A673 (cell line): ENCODE results near the gene MB21D2. TPM values are rescaled to one million over a fixed set of nuclear protein-coding genes. Genes with fewer than 3 reads are reported as not detected.
A peak's percentile ranks its signal among the peaks of the same experiment; 100 is the strongest.

ENCODE experiments used
- BruUV-seq: library from RNA; stranded (reverse); fragments of 400-500 nt; replicated peaks from 2 replicates; lab custom pipeline; 2021; lab: Mats Ljungman, UMichigan
- CTCF ChIA-PET: fragments of 300-600 bp; sonication (Branson Sonifier 250); formaldehyde crosslinking; loops from one replicate; lab custom pipeline; 2022; ENCODE audit warnings: antibody characterized with exemption; lab: Charles Lee
- POLR2A ChIA-PET: fragments of 300-600 bp; sonication (Branson Sonifier 250); formaldehyde crosslinking; loops from one replicate; lab custom pipeline; 2022; ENCODE audit warnings: antibody characterized with exemption; ENCODE audit not compliant: low non-redundant PET; lab: Charles Lee
- DNase-seq: peaks from one replicate; pipeline ENCODE4 v3.0.0-alpha.2; 2015; ENCODE audit warnings: low spot score
- H3K27ac ChIP-seq: fragments of 200-600 bp; sonication (generic); 2 replicates; pipeline ENCODE4 v1.5.1; 2016; ENCODE audit warnings: mixed run types, low read depth, mild to moderate bottlenecking, mixed read lengths, antibody characterized with exemption, low read length; ENCODE audit not compliant: poor library complexity, severe bottlenecking
- H3K27me3 ChIP-seq: fragments of 200-600 bp; sonication (generic); replicated peaks from 2 replicates; pipeline ENCODE4 v1.6.1; 2017; ENCODE audit warnings: mixed run types, low read depth, mild to moderate bottlenecking, mixed read lengths, antibody characterized with exemption, low read length; ENCODE audit not compliant: insufficient read depth, poor library complexity
- H3K36me3 ChIP-seq: fragments of 200-600 bp; sonication (generic); 2 replicates; pipeline ENCODE4 v1.6.1; 2016; ENCODE audit warnings: mixed run types, mild to moderate bottlenecking, mixed read lengths, antibody characterized with exemption, low read length; ENCODE audit not compliant: insufficient read depth, poor library complexity, severe bottlenecking
- H3K4me1 ChIP-seq: fragments of 200-600 bp; sonication (generic); 2 replicates; pipeline ENCODE4 v1.6.1; 2017; ENCODE audit warnings: mixed run types, mild to moderate bottlenecking, mixed read lengths, antibody characterized with exemption, low read length; ENCODE audit not compliant: insufficient read depth, poor library complexity, severe bottlenecking
- H3K4me3 ChIP-seq: fragments of 200-600 bp; sonication (generic); 2 replicates; pipeline ENCODE4 v1.5.1; 2016; ENCODE audit warnings: low read depth, mixed run types, mild to moderate bottlenecking, mixed read lengths, low read length; ENCODE audit not compliant: poor library complexity, severe bottlenecking
- H3K9me3 ChIP-seq: fragments of 200-600 bp; sonication (generic); 2 replicates; pipeline ENCODE4 v1.6.1; 2016; ENCODE audit warnings: mixed run types, low read depth, mild to moderate bottlenecking, mixed read lengths, antibody characterized with exemption, low read length; ENCODE audit not compliant: poor library complexity, severe bottlenecking
- EZH2 ChIP-seq: fragments of 200-600 bp; sonication (generic); IDR thresholded peaks from 2 replicates; pipeline ENCODE4 v1.6.1; 2017; ENCODE audit warnings: borderline replicate concordance, low read depth, mild to moderate bottlenecking, mixed read lengths, antibody characterized with exemption, low read length; ENCODE audit not compliant: poor library complexity, severe bottlenecking
- intact Hi-C: fragments of 100-400 bp; cut with micrococcal nuclease; formaldehyde crosslinking; loops from one replicate; pipeline ENCODE4 v1.10.0; 2022; ENCODE audit not compliant: unreplicated experiment
- total RNA-seq: library from RNA; stranded (reverse); gene quantifications from 2 replicates; pipeline ENCODE4 v1.2.3, GENCODE V29; 2021
- TF ChIP-seq, protein P1 (sequence below): fragments of 300-800, 200-600 bp; sonication (generic); conservative IDR thresholded peaks from 2 replicates; pipeline ENCODE4 v1.5.1; 2017; ENCODE audit warnings: low read depth, mild to moderate bottlenecking, antibody characterized with exemption, low read length, moderate library complexity, mixed read lengths

Gene MB21D2
- total RNA-seq, 1 experiment from 2014 or later: 8.1 TPM

DNA sequence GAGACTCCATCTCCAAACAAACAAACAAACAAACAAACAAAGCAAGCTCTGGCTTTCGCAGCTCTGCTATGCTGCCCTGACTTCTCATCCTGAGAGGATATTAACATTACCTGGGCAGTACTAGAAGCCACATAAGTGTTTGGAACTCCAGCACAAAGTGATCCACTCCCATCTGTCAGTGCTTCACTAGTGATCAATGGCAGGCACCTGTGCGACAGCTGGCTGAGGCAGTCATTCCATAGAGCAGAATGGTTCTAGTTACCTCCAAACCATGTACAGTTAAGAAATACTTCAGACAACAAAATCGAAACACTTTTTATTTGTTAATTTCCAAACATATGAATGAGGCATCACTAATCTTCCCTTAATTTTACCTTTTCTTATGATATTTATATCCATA, 2.8 kb upstream of the MB21D2 start:
- no peak overlapping the region for H3K4me3 ChIP-seq
- no peaks in the 10 kb centered on the region for H3K27me3 ChIP-seq
- DNase-seq: no peak
- TF ChIP-seq, protein P1, sequence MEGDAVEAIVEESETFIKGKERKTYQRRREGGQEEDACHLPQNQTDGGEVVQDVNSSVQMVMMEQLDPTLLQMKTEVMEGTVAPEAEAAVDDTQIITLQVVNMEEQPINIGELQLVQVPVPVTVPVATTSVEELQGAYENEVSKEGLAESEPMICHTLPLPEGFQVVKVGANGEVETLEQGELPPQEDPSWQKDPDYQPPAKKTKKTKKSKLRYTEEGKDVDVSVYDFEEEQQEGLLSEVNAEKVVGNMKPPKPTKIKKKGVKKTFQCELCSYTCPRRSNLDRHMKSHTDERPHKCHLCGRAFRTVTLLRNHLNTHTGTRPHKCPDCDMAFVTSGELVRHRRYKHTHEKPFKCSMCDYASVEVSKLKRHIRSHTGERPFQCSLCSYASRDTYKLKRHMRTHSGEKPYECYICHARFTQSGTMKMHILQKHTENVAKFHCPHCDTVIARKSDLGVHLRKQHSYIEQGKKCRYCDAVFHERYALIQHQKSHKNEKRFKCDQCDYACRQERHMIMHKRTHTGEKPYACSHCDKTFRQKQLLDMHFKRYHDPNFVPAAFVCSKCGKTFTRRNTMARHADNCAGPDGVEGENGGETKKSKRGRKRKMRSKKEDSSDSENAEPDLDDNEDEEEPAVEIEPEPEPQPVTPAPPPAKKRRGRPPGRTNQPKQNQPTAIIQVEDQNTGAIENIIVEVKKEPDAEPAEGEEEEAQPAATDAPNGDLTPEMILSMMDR: no peak
- TF ChIP-seq EZH2: no peak
- no peaks in the 10 kb centered on the region for H3K9me3 ChIP-seq
- H3K36me3 ChIP-seq: no peaks in the 10 kb centered on the region
- no peak overlapping the region for H3K27ac ChIP-seq
- ChIA-PET CTCF (no interaction called here), POLR2A (no interaction called here)
- H3K4me1 ChIP-seq: peaks cover 14% of the 10 kb centered on the region
- intact Hi-C loops: no loop called here
- BruUV-seq: no TSS peak

- BruUV-seq: no TSS peak
- no peak overlapping the region for H3K4me3 ChIP-seq
- no peak for TF ChIP-seq EZH2
- TF ChIP-seq, protein P1: no peak
- peaks cover 19% of the 10 kb centered on the region for H3K4me1 ChIP-seq
- intact Hi-C loops: loop anchor here (5.0 kb wide), 1 partner anchor 117 kb away; no protein-coding TSS in a partner anchor
- H3K9me3 ChIP-seq: no peaks in the 10 kb centered on the region
- no peak for DNase-seq
- POLR2A ChIA-PET: no interaction called here
- no peaks in the 10 kb centered on the region for H3K27me3 ChIP-seq
- CTCF ChIA-PET: no interaction called here
- no peak overlapping the region for H3K27ac ChIP-seq
- H3K36me3 ChIP-seq: no peaks in the 10 kb centered on the region
These were observed 2.2 kb upstream of the MB21D2 start for GRCh38 chr3:192919901-192920300.

DNA sequence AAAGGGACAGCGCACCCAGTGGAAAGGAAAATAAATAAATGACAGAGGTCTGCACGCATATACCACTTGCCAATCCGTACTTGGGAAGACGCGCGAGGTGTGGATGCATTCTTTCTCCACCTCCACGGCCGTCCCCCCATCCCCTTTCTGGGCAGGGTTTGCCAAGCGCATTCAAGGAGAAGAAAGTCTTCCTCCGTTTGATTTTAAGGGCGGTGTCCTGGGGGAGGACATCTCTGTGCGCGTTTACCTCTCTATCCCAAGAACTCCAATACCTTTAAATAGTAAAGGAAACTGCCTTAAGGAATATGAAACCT, 576 bp upstream of the MB21D2 start:
- H3K36me3 ChIP-seq: no peaks in the 10 kb centered on the region
- TF ChIP-seq, protein P1: no peak
- no peak for TF ChIP-seq EZH2
- H3K27ac ChIP-seq: peak overlapping the region; percentile 86
- intact Hi-C loops: loop anchor here (5.0 kb wide), 1 partner anchor 119 kb away; no protein-coding TSS in a partner anchor
- peaks cover 26% of the 10 kb centered on the region for H3K4me1 ChIP-seq
- ChIA-PET CTCF (no interaction called here), POLR2A (no interaction called here)
- DNase-seq: no peak
- H3K9me3 ChIP-seq: no peaks in the 10 kb centered on the region
- H3K4me3 ChIP-seq: peak overlapping the region; percentile 61
- no TSS peak for BruUV-seq
- H3K27me3 ChIP-seq: no peaks in the 10 kb centered on the region
